ENCODE measurements around the gene IFT20. TPM values are rescaled to one million over a fixed set of nuclear protein-coding genes. Genes with fewer than 3 reads are reported as not detected.

IFT20 gene
- total and polyA plus RNA-seq, 2 experiments from 2014 or later, result 49.9 to 75.3 TPM

DNA sequence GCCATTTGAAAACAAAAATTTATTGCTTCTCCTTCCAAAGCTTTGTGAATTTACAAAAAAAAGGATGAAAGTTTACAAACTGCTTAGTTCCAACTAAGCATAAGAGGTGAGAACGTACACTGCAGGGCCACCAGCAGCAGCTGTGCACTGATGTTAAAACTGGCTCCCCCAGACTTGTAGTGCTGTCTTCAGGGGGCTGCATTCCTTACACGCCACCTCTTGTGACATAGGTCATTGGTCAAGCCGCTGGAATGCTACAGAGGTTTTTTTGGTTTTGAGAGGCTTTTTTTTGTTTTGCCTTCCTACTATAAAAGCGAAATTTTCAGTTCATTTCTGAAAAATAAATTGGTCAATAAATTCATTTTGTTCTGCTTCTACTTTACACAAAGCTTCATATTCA, 6.9 kb downstream of the IFT20 start:
- Histone ChIP-seq H3K9me2 (replicated peaks; ENCODE audit: insufficient read depth) (no peaks in the 10 kb centered on the region), H3K4me1 (ENCODE audit: insufficient read depth) (peaks cover 7% of the 10 kb centered on the region), H3K27me3 (no peaks in the 10 kb centered on the region), H3K9me3 (ENCODE audit: low read depth) (no peaks in the 10 kb centered on the region), H4K20me1 (ENCODE audit: insufficient read depth, poor library complexity, severe bottlenecking) (no peaks in the 10 kb centered on the region), H3K27ac (no peak overlapping the region), H2AFZ (no peak overlapping the region), H3K79me2 (peaks cover 41% of the 10 kb centered on the region), H3K36me3 (replicated peaks; ENCODE audit: insufficient read depth, low read depth) (no peaks in the 10 kb centered on the region), H3K4me2 (no peak overlapping the region), H3K4me3 (no peak overlapping the region)
- 74% methylated on average over 4 of the region's 4 CpGs for WGBS (ENCODE audit: low lambda C conversion rate, missing lambda C conversion rate)
- no peak for DNase-seq (ENCODE audit: low spot score)
- no peak for TF ChIP-seq EZH2phosphoT487 (IDR thresholded peaks at IDR 0.05; ENCODE audit: low read depth, severe bottlenecking, unreplicated experiment)
- TF ChIP-seq EZH2 (IDR thresholded peaks at IDR 0.05; ENCODE audit: borderline replicate concordance), result no peak
- TF ChIP-seq, protein P1, sequence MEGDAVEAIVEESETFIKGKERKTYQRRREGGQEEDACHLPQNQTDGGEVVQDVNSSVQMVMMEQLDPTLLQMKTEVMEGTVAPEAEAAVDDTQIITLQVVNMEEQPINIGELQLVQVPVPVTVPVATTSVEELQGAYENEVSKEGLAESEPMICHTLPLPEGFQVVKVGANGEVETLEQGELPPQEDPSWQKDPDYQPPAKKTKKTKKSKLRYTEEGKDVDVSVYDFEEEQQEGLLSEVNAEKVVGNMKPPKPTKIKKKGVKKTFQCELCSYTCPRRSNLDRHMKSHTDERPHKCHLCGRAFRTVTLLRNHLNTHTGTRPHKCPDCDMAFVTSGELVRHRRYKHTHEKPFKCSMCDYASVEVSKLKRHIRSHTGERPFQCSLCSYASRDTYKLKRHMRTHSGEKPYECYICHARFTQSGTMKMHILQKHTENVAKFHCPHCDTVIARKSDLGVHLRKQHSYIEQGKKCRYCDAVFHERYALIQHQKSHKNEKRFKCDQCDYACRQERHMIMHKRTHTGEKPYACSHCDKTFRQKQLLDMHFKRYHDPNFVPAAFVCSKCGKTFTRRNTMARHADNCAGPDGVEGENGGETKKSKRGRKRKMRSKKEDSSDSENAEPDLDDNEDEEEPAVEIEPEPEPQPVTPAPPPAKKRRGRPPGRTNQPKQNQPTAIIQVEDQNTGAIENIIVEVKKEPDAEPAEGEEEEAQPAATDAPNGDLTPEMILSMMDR (IDR thresholded peaks at IDR 0.05; ENCODE audit: poor library complexity), result no peak

DNA sequence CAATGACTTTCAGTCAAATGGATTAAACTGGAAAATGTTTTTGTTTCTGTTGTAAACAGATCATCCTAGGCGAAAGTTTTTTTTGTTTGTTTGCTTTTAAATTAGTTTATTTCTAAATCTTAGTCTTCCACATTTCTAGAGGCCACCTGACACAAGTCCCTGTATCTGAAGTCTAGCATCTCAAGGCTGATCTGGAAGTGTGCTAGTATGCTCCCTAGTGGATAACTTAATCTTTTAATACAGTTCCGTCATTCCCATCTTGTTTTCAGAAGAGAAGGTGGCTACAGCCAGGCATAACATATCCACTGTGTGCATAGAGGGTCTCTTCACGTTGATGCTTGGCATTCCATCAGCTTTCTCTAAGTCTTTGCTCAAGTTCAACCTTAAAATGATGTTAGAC, 7.6 kb downstream of the IFT20 start:
- DNase-seq (ENCODE audit: low spot score), result no peak
- Histone ChIP-seq H3K4me2 (no peak overlapping the region), H3K9me3 (ENCODE audit: low read depth) (no peaks in the 10 kb centered on the region), H3K27me3 (no peaks in the 10 kb centered on the region), H2AFZ (no peak overlapping the region), H3K27ac (no peak overlapping the region), H3K4me3 (no peak overlapping the region), H3K9me2 (replicated peaks; ENCODE audit: insufficient read depth) (no peaks in the 10 kb centered on the region), H3K4me1 (ENCODE audit: insufficient read depth) (peaks cover 7% of the 10 kb centered on the region), H3K79me2 (peaks cover 41% of the 10 kb centered on the region), H4K20me1 (ENCODE audit: insufficient read depth, poor library complexity, severe bottlenecking) (no peaks in the 10 kb centered on the region), H3K36me3 (replicated peaks; ENCODE audit: insufficient read depth, low read depth) (no peaks in the 10 kb centered on the region)
- WGBS (ENCODE audit: low lambda C conversion rate, missing lambda C conversion rate), result 76% methylated on average over 3 of the region's 3 CpGs
- TF ChIP-seq EZH2 (IDR thresholded peaks at IDR 0.05; ENCODE audit: borderline replicate concordance) (no peak), EZH2phosphoT487 (IDR thresholded peaks at IDR 0.05; ENCODE audit: low read depth, severe bottlenecking, unreplicated experiment) (no peak)
- TF ChIP-seq, protein P1 (IDR thresholded peaks at IDR 0.05; ENCODE audit: poor library complexity), result no peak

DNA sequence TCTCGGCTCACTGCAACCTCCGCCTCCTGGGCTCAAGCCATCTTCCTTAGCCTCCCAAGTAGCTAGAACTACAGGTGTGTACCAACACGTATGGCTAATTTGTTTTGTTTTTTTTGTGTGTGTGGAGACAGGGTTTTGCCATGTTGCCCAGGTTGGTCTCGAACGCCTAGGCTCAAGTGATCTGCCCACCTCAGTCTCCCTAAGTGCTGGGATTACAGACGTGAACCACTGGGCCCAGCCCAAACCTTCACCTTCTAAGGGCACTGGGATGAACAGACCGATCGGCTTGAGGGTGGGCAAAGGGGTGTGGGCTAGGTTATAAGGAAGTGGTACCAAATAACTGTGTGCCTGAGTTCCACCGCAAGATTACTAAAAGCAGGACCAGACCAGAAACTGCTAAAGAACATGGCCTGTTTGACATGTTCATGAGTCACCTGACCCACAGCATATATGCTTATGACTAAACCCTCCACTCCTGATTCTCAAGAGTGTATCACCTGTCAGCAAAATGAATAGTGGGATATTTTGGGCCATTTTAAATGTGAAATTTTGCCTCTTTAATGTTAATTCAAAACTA, 8.2 kb downstream of the IFT20 start:
- no peaks in the 10 kb centered on the region for H3K9me3 ChIP-seq (ENCODE audit: low read depth)
- no peak overlapping the region for H2AFZ ChIP-seq
- H3K27me3 ChIP-seq, result no peaks in the 10 kb centered on the region
- H3K27ac ChIP-seq, result no peak overlapping the region
- no peak overlapping the region for H3K4me2 ChIP-seq
- DNase-seq (ENCODE audit: low spot score), result no peak
- TF ChIP-seq EZH2phosphoT487 (IDR thresholded peaks at IDR 0.05; ENCODE audit: low read depth, severe bottlenecking, unreplicated experiment) (no peak), EZH2 (IDR thresholded peaks at IDR 0.05; ENCODE audit: borderline replicate concordance) (no peak)
- TF ChIP-seq, protein P1 (IDR thresholded peaks at IDR 0.05; ENCODE audit: poor library complexity), result no peak
- H3K9me2 ChIP-seq (replicated peaks; ENCODE audit: insufficient read depth), result no peaks in the 10 kb centered on the region
- no peaks in the 10 kb centered on the region for H4K20me1 ChIP-seq (ENCODE audit: insufficient read depth, poor library complexity, severe bottlenecking)
- H3K4me1 ChIP-seq (ENCODE audit: insufficient read depth), result peaks cover 7% of the 10 kb centered on the region
- no peak overlapping the region for H3K4me3 ChIP-seq
- WGBS (ENCODE audit: low lambda C conversion rate, missing lambda C conversion rate), result 96% methylated on average over 9 of the region's 9 CpGs
- no peaks in the 10 kb centered on the region for H3K36me3 ChIP-seq (replicated peaks; ENCODE audit: insufficient read depth, low read depth)
- peaks cover 41% of the 10 kb centered on the region for H3K79me2 ChIP-seq
